IMR-90 (cell line): ENCODE data around the gene PLP1. TPM values are rescaled to one million over a fixed set of nuclear protein-coding genes. Genes with fewer than 3 reads are reported as not detected.
"Not testable (repeated sequence)": the region's sequence is repeated elsewhere in the genome, so short reads cannot be mapped to it uniquely, and the experiment has no call there.

Experiments
- ATAC-seq: fragments of 200-7000 bp; cut with Tn5 transposase; 2 replicates; pipeline ENCODE4 v1.9.1; 2020; ENCODE audit warnings: low read depth, mild to moderate bottlenecking, moderate library complexity
- BruUV-seq: library from RNA; stranded (reverse); fragments of 400-500 nt; replicated peaks from 2 replicates; lab custom pipeline; 2021; lab: Mats Ljungman, UMichigan
- CTCF ChIA-PET: fragments of 300-600 bp; formaldehyde crosslinking; extraction: SDS; loops from one replicate; lab custom pipeline; 2021; ENCODE audit warnings: antibody characterized with exemption; lab: Yijun Ruan, JAX
- POLR2A ChIA-PET: fragments of 300-600 bp; sonication (Branson Sonifier 250); formaldehyde crosslinking; loops from one replicate; lab custom pipeline; 2022; ENCODE audit warnings: antibody characterized with exemption; ENCODE audit not compliant: unreplicated experiment; lab: Charles Lee
- DNase-seq: peaks from one replicate; pipeline ENCODE4 v3.0.0; 2013
- H2AFZ ChIP-seq: replicated peaks from 2 replicates; pipeline ENCODE3; 2013; ENCODE audit warnings: low read length, mild to moderate bottlenecking; ENCODE audit not compliant: poor library complexity
- H2AK5ac ChIP-seq: 2 replicates; pipeline ENCODE4 v1.6.1; 2013; ENCODE audit warnings: low read depth, low read length, inconsistent platforms
- H2AK9ac ChIP-seq: replicated peaks from 2 replicates; pipeline ENCODE3; 2013; ENCODE audit warnings: mild to moderate bottlenecking, low read depth, low read length, moderate library complexity; ENCODE audit not compliant: poor library complexity
- H2BK120ac ChIP-seq: 2 replicates; pipeline ENCODE4 v1.6.1; 2013; ENCODE audit warnings: low read depth, low read length, inconsistent platforms
- H2BK15ac ChIP-seq: 3 replicates; pipeline ENCODE4 v1.6.1; 2013; ENCODE audit warnings: low read depth, low read length, inconsistent platforms
- H2BK20ac ChIP-seq: 2 replicates; pipeline ENCODE4 v1.6.1; 2013; ENCODE audit warnings: low read depth, mild to moderate bottlenecking, inconsistent platforms, low read length, moderate library complexity
- H2BK5ac ChIP-seq: 2 replicates; pipeline ENCODE4 v1.6.1; 2013; ENCODE audit warnings: mild to moderate bottlenecking, low read depth, low read length, inconsistent platforms; ENCODE audit not compliant: poor library complexity, severe bottlenecking
- H3K14ac ChIP-seq: replicated peaks from 2 replicates; pipeline ENCODE4 v1.6.1; 2013; ENCODE audit warnings: low read depth, low read length, inconsistent platforms
- H3K18ac ChIP-seq: 2 replicates; pipeline ENCODE4 v1.6.1; 2013; ENCODE audit warnings: low read depth, low read length, control low read depth
- H3K23ac ChIP-seq: 2 replicates; pipeline ENCODE4 v1.6.1; 2013; ENCODE audit warnings: low read depth, low read length, inconsistent platforms
- H3K27ac ChIP-seq: 2 replicates; pipeline ENCODE4 v1.5.1; 2013; ENCODE audit warnings: mild to moderate bottlenecking, control low read depth, low read length; ENCODE audit not compliant: insufficient read depth
- H3K27me3 ChIP-seq: 2 replicates; pipeline ENCODE4 v1.6.1; 2013; ENCODE audit warnings: low read length; ENCODE audit not compliant: control insufficient read depth, insufficient read depth
- H3K36me3 ChIP-seq: 2 replicates; pipeline ENCODE4 v1.6.1; 2013; ENCODE audit warnings: low read length, mixed read lengths; ENCODE audit not compliant: control insufficient read depth, insufficient read depth
- H3K4ac ChIP-seq: 2 replicates; pipeline ENCODE4 v1.6.1; 2013; ENCODE audit warnings: low read depth, low read length, inconsistent platforms
- H3K4me1 ChIP-seq: 2 replicates; pipeline ENCODE4 v1.6.1; 2013; ENCODE audit warnings: low read length, mixed read lengths; ENCODE audit not compliant: control insufficient read depth, insufficient read depth
- H3K4me2 ChIP-seq: 2 replicates; pipeline ENCODE4 v1.6.1; 2013; ENCODE audit warnings: low read depth, mild to moderate bottlenecking, control low read depth, low read length, moderate library complexity
- H3K4me3 ChIP-seq: 2 replicates; pipeline ENCODE4 v1.5.1; 2013; ENCODE audit warnings: low read depth, mild to moderate bottlenecking, control low read depth, low read length, moderate library complexity; ENCODE audit not compliant: insufficient read depth
- H3K56ac ChIP-seq: 2 replicates; pipeline ENCODE4 v1.6.1; 2013; ENCODE audit warnings: low read length, inconsistent platforms; ENCODE audit not compliant: insufficient read depth; ENCODE audit errors: extremely low read depth
- H3K79me1 ChIP-seq, 2 experiments: 2 replicates each; pipeline ENCODE4 v1.6.1; 2013; ENCODE audit warnings: low read length in 2 of 2, inconsistent platforms in 1 of 2, low read depth in 1 of 2
- H3K9ac ChIP-seq: 2 replicates; pipeline ENCODE4 v1.6.1; 2013; ENCODE audit warnings: low read depth, low read length, control low read depth
- H3K9me1 ChIP-seq: 2 replicates; pipeline ENCODE4 v1.6.1; 2013; ENCODE audit warnings: low read length, inconsistent platforms; ENCODE audit not compliant: insufficient read depth
- H3K9me3 ChIP-seq: 2 replicates; pipeline ENCODE4 v1.6.1; 2013; ENCODE audit warnings: low read length; ENCODE audit not compliant: control insufficient read depth, insufficient read depth
- H4K20me1 ChIP-seq: 2 replicates; pipeline ENCODE4 v1.6.1; 2013; ENCODE audit warnings: low read length, inconsistent platforms; ENCODE audit not compliant: insufficient read depth
- H4K5ac ChIP-seq: 2 replicates; pipeline ENCODE4 v1.6.1; 2013; ENCODE audit warnings: mild to moderate bottlenecking, low read depth, low read length, control low read depth
- H4K8ac ChIP-seq, 2 experiments: 2 replicates each; pipeline ENCODE4 v1.6.1; 2013; ENCODE audit warnings: low read depth in 2 of 2, low read length in 2 of 2, control low read depth in 1 of 2, inconsistent platforms in 1 of 2
- H4K91ac ChIP-seq: 2 replicates; pipeline ENCODE4 v1.6.1; 2013; ENCODE audit warnings: low read depth, low read length, inconsistent platforms; ENCODE audit not compliant: insufficient read depth
- WGBS, 2 experiments: methylation state at CpG; one replicate each; pipeline versions ENCODE4 v1.1.5 to v1.1.7; 2013; ENCODE audit warnings: missing lambda C conversion rate in 2 of 2; ENCODE audit not compliant: insufficient read length in 1 of 2; ENCODE audit errors: extremely low coverage in 2 of 2; 5-methylcytosine and 5-hydroxymethylcytosine counted together
- dilution Hi-C: fragments of 300-500 bp; cut with HindIII; formaldehyde crosslinking; loops from one replicate; pipeline ENCODE4 v1.14.3; 2018; ENCODE audit warnings: low sequenced_read_pairs; ENCODE audit not compliant: unreplicated experiment
- in situ Hi-C: fragments of 300-500 bp; cut with MboI; formaldehyde crosslinking; loops from 3 replicates; pipeline ENCODE4 v1.14.3; 2019; ENCODE audit warnings: low sequenced_read_pairs, inconsistent platforms, mixed read lengths
- intact Hi-C: fragments of 100-400 bp; cut with micrococcal nuclease; formaldehyde crosslinking; loops from 2 replicates; pipeline ENCODE4 v1.10.0; 2022
- polyA plus RNA-seq, 3 experiments: library from polyadenylated mRNA; depleted of rRNA; stranded (reverse); fragments of >200 nt; gene quantifications; 2 replicates each; pipeline ENCODE4 v1.2.3, GENCODE V29; 2012; ENCODE audit warnings: low replicate concordance in 1 of 3
- total RNA-seq: library from RNA; depleted of rRNA; stranded (reverse); fragments of >200 nt; gene quantifications from 2 replicates; pipeline ENCODE4 v1.2.3, GENCODE V29; 2012

PLP1 gene
- total and polyA plus RNA-seq, 2 of the 4 experiments (the other 2 are of a cell fraction) = 0.18 to 0.62 TPM

DNA sequence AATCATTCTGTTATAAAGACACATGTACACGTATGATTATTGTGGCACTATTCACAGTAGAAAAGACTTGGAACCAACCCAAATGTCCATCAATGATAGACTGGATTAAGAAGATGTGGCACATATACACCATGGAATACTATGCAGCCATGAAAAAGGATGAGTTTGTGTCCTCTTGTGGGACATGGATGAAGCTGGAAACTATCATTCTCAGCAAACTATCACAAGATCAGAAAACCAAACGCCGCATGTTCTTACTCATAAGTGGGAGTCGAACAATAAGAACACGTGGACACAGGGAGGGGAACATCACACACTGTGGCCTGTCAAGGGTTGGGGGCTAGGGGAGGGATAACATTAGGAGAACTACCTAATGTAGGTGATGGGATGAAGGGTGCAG, 40.5 kb downstream of the PLP1 start:
- in situ Hi-C loops, BruUV-seq: not testable (repeated sequence)

More for the DNA sequence above, 40.5 kb downstream of the PLP1 start:
- H3K18ac ChIP-seq, H3K4me2 ChIP-seq, H2BK120ac ChIP-seq, CTCF ChIA-PET, H4K8ac ChIP-seq, H4K20me1 ChIP-seq, H4K91ac ChIP-seq, H3K4me3 ChIP-seq, H3K4me1 ChIP-seq, H3K56ac ChIP-seq, ATAC-seq, H2BK20ac ChIP-seq, H2AK9ac ChIP-seq, H2BK15ac ChIP-seq, H3K9ac ChIP-seq, H3K14ac ChIP-seq, POLR2A ChIA-PET, DNase-seq, H2BK5ac ChIP-seq, dilution Hi-C loops, H3K27me3 ChIP-seq, H4K5ac ChIP-seq, H2AFZ ChIP-seq, H3K36me3 ChIP-seq, H3K27ac ChIP-seq, H3K79me1 ChIP-seq, H2AK5ac ChIP-seq, H3K9me1 ChIP-seq, H3K9me3 ChIP-seq, H3K4ac ChIP-seq, H3K23ac ChIP-seq: not testable (repeated sequence)
- intact Hi-C loops = loop anchor here (1.0 to 5.0 kb wide), 3 partner anchors 129 to 330 kb away; no protein-coding TSS in a partner anchor
- no CpG with 5 or more reads among the region's 5 CpGs for WGBS, 2 experiments
